Measurements from ENCODE around the gene EIPR1.

Gene EIPR1

GRCh38 chr2:3148716-3149115, 228.9 kb downstream of the EIPR1 start:
- DNase-seq (ENCODE audit: low read depth) = no peak

- no peak for DNase-seq (ENCODE audit: low read depth)
These were observed 229.7 kb downstream of the EIPR1 start for GRCh38 chr2:3147651-3148530.

DNA sequence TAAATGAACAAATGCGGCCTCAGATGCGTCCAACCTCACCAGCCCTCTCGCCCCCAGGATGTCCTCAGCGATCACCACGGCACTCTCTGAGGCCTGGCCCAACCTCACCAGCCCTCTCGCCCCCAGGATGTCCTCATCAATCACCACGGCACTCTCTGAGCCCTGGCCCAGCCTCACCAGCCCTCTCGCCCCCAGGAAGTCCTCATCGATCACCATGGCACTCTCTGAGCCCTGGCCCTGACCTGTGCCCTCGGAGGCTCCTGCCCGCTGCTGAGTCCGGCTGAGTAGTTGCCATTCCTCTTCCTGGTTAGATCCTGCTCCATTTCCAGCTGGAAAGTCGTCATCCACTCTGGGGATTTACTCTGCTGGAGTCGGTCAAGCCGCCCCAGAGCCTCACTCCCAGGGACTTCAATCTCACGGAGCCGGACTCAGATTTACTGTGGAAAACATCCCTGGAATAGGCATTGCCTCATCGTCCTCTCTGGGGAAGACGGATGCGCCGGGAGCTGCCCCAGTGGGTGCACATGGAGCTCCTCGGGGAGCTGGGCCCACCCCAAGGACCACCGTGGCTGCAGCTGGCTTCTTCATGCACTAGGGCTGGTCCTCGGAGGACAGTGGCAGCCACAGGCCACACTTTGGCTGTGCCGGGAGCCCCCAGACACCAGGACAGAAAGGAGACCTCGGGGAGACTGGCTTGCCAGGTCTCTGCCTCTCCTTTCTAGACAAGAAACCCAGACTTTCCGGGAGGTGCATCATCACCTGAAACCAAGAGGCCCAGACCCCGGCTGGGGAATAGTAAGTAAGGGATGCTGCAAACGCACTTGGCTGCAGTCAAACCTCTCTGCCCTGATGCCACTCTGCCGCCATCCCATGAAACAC, 230.6 kb downstream of the EIPR1 start:
- no peak for DNase-seq (ENCODE audit: low read depth)

- DNase-seq (ENCODE audit: low read depth) = no peak
These were observed 231.4 kb downstream of the EIPR1 start for GRCh38 chr2:3146175-3146574.

DNA sequence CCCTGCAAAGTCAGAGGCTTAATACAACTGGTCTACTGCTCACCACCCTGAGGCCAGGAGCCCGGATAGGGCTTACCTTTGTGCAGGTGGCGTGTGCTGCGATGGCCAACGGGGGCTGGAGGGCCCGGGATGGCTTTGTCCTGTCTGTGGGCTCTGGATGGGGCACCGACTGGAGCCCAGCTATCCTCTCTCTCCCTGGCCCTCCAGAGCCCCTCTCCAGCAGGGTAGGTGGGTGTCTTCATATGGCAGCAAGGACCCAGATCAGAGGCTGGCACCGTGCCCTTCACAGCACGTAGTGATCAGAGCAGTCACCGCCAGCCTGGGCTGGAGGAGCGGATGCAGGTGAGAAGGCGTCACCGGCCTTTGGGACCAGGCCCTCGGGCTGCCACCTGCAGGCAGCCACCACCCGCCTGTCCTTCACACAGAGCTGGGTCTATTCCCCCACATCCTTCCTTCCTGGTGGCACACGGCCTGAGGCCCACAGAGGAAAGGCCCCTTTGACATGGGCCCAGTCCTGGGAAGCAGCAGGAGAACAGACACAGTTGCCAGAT, 232.1 kb downstream of the EIPR1 start:
- DNase-seq (ENCODE audit: low read depth) = no peak

DNA sequence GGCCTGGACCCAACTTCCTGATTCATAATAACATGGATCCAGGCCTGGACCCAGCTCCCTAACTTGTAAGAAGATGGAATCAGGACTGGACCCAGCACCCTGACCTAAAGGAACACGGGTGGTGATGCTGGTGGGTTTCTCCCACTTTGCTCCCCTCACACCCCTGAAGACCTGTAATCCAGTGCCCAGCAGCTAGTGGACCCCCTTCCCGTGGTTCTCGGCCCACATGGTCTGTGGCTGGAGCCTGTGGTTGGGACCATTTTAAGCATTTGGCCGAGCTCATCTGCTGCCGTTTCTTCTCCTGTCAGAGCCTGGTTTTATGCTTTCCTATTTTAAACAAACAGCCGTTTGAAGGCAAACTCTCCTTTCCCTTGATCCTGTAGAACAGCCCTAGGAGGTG, 232.8 kb downstream of the EIPR1 start:
- no peak for DNase-seq (ENCODE audit: low read depth)

DNA sequence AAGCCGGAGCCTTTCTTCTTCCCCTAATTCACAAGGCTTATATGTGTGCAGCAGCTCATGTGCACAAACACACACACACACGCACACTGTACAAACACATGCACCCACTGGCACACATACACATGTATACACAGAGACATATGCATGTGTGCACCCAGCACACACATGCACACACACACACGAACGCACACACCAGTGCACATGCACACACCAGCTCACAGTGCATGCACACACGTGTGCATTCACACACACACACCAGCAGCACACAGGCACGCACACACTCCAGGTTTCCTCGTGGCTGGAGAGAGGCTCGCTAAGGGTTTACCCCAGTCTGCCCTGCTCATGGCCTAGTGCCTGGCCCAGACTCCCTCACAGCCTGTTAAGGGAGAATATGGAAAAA, 234.0 kb downstream of the EIPR1 start:
- no peak for DNase-seq (ENCODE audit: low read depth)

DNA sequence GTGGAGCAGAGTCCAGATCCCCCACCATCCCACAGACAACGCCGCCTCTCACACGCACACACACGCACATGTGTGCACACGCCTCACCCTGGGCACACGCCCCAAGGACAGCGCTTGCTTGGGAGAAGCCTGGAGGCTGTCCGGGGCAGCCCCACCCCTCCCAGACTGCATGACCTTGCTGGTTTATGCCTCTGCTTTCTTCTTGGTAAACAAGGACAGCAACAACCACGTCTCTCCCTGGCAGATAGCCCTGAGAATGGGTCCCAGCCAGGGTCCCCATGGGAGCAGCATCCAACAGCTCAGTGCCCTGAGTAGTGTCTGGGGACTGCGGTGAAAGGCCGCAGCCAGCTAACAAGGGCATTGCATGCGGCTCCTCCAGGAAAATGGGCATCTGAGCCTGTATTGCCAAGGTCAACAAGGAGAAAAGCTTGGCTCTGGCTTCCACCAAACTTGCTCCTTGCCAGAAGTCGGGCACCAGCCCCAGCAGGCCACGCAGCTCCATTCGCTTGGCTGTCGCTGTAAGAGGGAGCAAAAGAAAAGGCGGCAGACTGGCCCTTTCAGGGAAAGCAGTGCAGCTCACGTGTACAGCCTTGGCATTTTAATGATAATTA, 234.6 kb downstream of the EIPR1 start:
- DNase-seq (ENCODE audit: low read depth) = no peak

- DNase-seq (ENCODE audit: low read depth) = no peak
These were observed 235.4 kb downstream of the EIPR1 start for GRCh38 chr2:3142210-3142609.

GRCh38 chr2:3141696-3142095, 235.9 kb downstream of the EIPR1 start:
- no peak for DNase-seq (ENCODE audit: low read depth)

DNA sequence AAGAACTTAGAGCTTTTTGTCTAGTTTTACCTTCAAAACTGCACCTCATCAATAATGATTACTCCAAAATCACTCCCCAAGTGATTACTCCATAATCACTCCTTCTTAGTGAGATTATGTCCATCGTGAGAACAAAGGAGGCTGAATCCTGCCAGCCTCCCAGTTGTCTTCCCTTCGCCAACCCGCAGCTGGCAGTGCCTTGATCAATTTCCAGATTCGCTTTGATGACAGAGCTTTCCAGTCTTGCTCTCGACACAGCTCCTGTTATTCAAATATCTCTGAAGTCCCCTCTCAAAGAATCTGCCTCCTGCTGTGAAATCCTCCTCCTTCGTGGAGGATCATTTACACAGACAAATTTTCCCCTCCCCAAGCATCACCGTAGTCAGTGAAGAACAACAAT, 237.7 kb downstream of the EIPR1 start:
- DNase-seq (ENCODE audit: low read depth) = no peak
